GM23338 (cell line): ENCODE results near the gene GJE1.

ENCODE experiments used
- CREB1 ChIP-seq: fragments of 250-450 bp; sonication (Bioruptor Pico); IDR thresholded peaks from 2 replicates; pipeline ENCODE4 v1.5.0; 2020; ENCODE audit warnings: low read depth, mild to moderate bottlenecking, moderate library complexity
- ETS1 ChIP-seq: IDR thresholded peaks from 2 replicates; pipeline ENCODE4 v1.6.1; 2016; ENCODE audit warnings: antibody characterized with exemption
- EZH2 ChIP-seq: fragments of 200-600 bp; sonication (generic); IDR thresholded peaks from one replicate; pipeline ENCODE4 v1.8.0; 2017; ENCODE audit warnings: antibody characterized with exemption, mild to moderate bottlenecking, low read depth; ENCODE audit not compliant: unreplicated experiment
- EZH2phosphoT487 ChIP-seq: fragments of 200-600 bp; sonication (generic); IDR thresholded peaks from one replicate; pipeline ENCODE4 v1.8.1; 2018; ENCODE audit warnings: antibody characterized with exemption; ENCODE audit not compliant: unreplicated experiment
- JUNB ChIP-seq: IDR thresholded peaks from one replicate; pipeline ENCODE4 v1.6.1; 2016; ENCODE audit warnings: antibody characterized with exemption; ENCODE audit not compliant: unreplicated experiment
- NANOG ChIP-seq: IDR thresholded peaks from 2 replicates; pipeline ENCODE4 v1.6.1; 2016; ENCODE audit warnings: antibody characterized with exemption, borderline replicate concordance
- POLR2AphosphoS5 ChIP-seq: IDR thresholded peaks from 2 replicates; pipeline ENCODE4 v1.6.1; 2016; ENCODE audit warnings: antibody characterized with exemption, low read depth
- REST ChIP-seq: IDR thresholded peaks from one replicate; pipeline ENCODE4 v1.6.1; 2018; ENCODE audit warnings: antibody characterized with exemption; ENCODE audit not compliant: unreplicated experiment
- STAT1 ChIP-seq: IDR thresholded peaks from one replicate; pipeline ENCODE4 v1.6.1; 2016; ENCODE audit warnings: antibody characterized with exemption; ENCODE audit not compliant: unreplicated experiment
- ZNF114 ChIP-seq: fragments of 250-450 bp; sonication (Bioruptor Pico); IDR thresholded peaks from 2 replicates; pipeline ENCODE4 v1.5.0; 2020; ENCODE audit warnings: mild to moderate bottlenecking, moderate library complexity
- ZNF331 ChIP-seq: fragments of 250-450 bp; sonication (Bioruptor Pico); IDR thresholded peaks from 2 replicates; pipeline ENCODE4 v1.5.0; 2020; ENCODE audit warnings: low read depth, mild to moderate bottlenecking, moderate library complexity
- TF ChIP-seq, protein P1 (sequence below), 2 experiments: fragments of 200-600 bp in 1 of 2; sonication (generic) in 1 of 2; conservative IDR thresholded peaks; 2 replicates each; pipeline versions ENCODE4 v1.5.1 to v1.6.1; 2016 to 2017; ENCODE audit warnings: antibody characterized with exemption in 2 of 2, low read depth in 2 of 2, mild to moderate bottlenecking in 2 of 2, moderate library complexity in 1 of 2

GRCh38 chr6:142118328-142118727, 14.4 kb upstream of the GJE1 start:
- TF ChIP-seq POLR2AphosphoS5 (no peak), EZH2 (no peak), CREB1 (CRISPR knock-in tag) (no peak), EZH2phosphoT487 (no peak), NANOG (no peak), REST (no peak), JUNB (no peak), ZNF114 (no peak), ETS1 (no peak), ZNF331 (CRISPR knock-in tag) (no peak), STAT1 (no peak)
- TF ChIP-seq, protein P1, sequence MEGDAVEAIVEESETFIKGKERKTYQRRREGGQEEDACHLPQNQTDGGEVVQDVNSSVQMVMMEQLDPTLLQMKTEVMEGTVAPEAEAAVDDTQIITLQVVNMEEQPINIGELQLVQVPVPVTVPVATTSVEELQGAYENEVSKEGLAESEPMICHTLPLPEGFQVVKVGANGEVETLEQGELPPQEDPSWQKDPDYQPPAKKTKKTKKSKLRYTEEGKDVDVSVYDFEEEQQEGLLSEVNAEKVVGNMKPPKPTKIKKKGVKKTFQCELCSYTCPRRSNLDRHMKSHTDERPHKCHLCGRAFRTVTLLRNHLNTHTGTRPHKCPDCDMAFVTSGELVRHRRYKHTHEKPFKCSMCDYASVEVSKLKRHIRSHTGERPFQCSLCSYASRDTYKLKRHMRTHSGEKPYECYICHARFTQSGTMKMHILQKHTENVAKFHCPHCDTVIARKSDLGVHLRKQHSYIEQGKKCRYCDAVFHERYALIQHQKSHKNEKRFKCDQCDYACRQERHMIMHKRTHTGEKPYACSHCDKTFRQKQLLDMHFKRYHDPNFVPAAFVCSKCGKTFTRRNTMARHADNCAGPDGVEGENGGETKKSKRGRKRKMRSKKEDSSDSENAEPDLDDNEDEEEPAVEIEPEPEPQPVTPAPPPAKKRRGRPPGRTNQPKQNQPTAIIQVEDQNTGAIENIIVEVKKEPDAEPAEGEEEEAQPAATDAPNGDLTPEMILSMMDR (conservative IDR thresholded peaks at IDR 0.05; ENCODE audit: low read depth in 2 of 2): no peak
